Endothelial cell of umbilical vein (primary cell): Measurements from ENCODE around the gene PNRC1. TPM values are rescaled to one million over a fixed set of nuclear protein-coding genes. Genes with fewer than 3 reads are reported as not detected.

Experiments used
- BruUV-seq: library from RNA; stranded (reverse); fragments of 400-500 nt; replicated peaks from 2 replicates; lab custom pipeline; 2021; lab: Mats Ljungman, UMichigan
- CTCF ChIA-PET: fragments of 300-600, 350-600 bp; sonication (Branson Sonifier 250); formaldehyde crosslinking; loops from one replicate; lab custom pipeline; 2021; ENCODE audit warnings: antibody characterized with exemption, inconsistent platforms; lab: Charles Lee
- POLR2A ChIA-PET: fragments of 300-600, 350-600 bp; sonication (Branson Sonifier 250); formaldehyde crosslinking; loops from one replicate; lab custom pipeline; 2021; ENCODE audit warnings: antibody characterized with exemption, inconsistent platforms; lab: Charles Lee
- DNase-seq: peaks from one replicate; pipeline ENCODE4 v3.0.0-alpha.2; 2011; ENCODE audit warnings: low read depth, low spot score
- FAIRE-seq: peaks from 2 replicates; lab custom pipeline; 2011; peaks lifted over from hg19 to GRCh38; lab: Jason Lieb, UNC
- H2AFZ ChIP-seq: 2 replicates; pipeline ENCODE4 v1.6.0; 2012; ENCODE audit warnings: low read depth, low read length, control low read depth, inconsistent platforms
- H3K27ac ChIP-seq: 2 replicates; pipeline ENCODE4 v1.5.1; 2011; ENCODE audit warnings: low read depth, mild to moderate bottlenecking, control low read depth, low read length, moderate library complexity; ENCODE audit not compliant: insufficient read depth
- H3K27me3 ChIP-seq, 2 experiments: 2 replicates each; pipeline versions ENCODE4 v1.6.0 to v1.6.1; 2011; ENCODE audit warnings: low read length in 2 of 2, mixed read lengths in 1 of 2; ENCODE audit not compliant: control insufficient read depth in 2 of 2, insufficient read depth in 2 of 2
- H3K36me3 ChIP-seq, 2 experiments: 2 replicates in 1 of 2; 3 replicates in 1 of 2; pipeline ENCODE4 v1.5.1; 2011; ENCODE audit warnings: low read length in 2 of 2, mild to moderate bottlenecking in 1 of 2, moderate library complexity in 1 of 2; ENCODE audit not compliant: control insufficient read depth in 2 of 2, insufficient read depth in 2 of 2; ENCODE audit errors: extremely low read depth in 1 of 2
- H3K4me1 ChIP-seq: 3 replicates; pipeline ENCODE4 v1.5.1; 2011; ENCODE audit warnings: mild to moderate bottlenecking, low read length; ENCODE audit not compliant: control insufficient read depth, insufficient read depth; ENCODE audit errors: extremely low read depth
- H3K4me2 ChIP-seq: 2 replicates; pipeline ENCODE4 v1.6.1; 2011; ENCODE audit warnings: low read length, control low read depth, mixed read lengths; ENCODE audit not compliant: insufficient read depth
- H3K4me3 ChIP-seq, 3 experiments: fragments of 200-600 bp in 1 of 3; sonication (generic), shearing (Covaris generic) in 1 of 3; replicated peaks in 1 of 3; 2 replicates each; pipeline ENCODE4 v1.5.1; 2011 to 2016; ENCODE audit warnings: control low read depth in 3 of 3, low read length in 3 of 3, mild to moderate bottlenecking in 2 of 3, inconsistent platforms in 1 of 3, low read depth in 1 of 3, moderate library complexity in 1 of 3; ENCODE audit not compliant: insufficient read depth in 1 of 3
- H3K79me2 ChIP-seq: 2 replicates; pipeline ENCODE4 v1.6.0; 2012; ENCODE audit warnings: low read length, inconsistent platforms; ENCODE audit not compliant: control insufficient read depth, insufficient read depth
- H3K9ac ChIP-seq: replicated peaks from 2 replicates; pipeline ENCODE3; 2011; ENCODE audit warnings: low read length, control low read depth; ENCODE audit not compliant: insufficient read depth; ENCODE audit errors: extremely low read depth
- H3K9me1 ChIP-seq: replicated peaks from 3 replicates; pipeline ENCODE4 v1.6.0; 2011; ENCODE audit warnings: mild to moderate bottlenecking, low read length; ENCODE audit not compliant: control insufficient read depth, insufficient read depth; ENCODE audit errors: extremely low read depth
- H3K9me3 ChIP-seq: replicated peaks from 2 replicates; pipeline ENCODE4 v1.5.1; 2012; ENCODE audit warnings: low read length, inconsistent platforms; ENCODE audit not compliant: control insufficient read depth, insufficient read depth
- H4K20me1 ChIP-seq: replicated peaks from 2 replicates; pipeline ENCODE3; 2011; ENCODE audit warnings: mild to moderate bottlenecking, low read length; ENCODE audit not compliant: control insufficient read depth, insufficient read depth; ENCODE audit errors: extremely low read depth
- EZH2 ChIP-seq: IDR thresholded peaks from 2 replicates; pipeline ENCODE4 v1.6.1; 2012; ENCODE audit warnings: borderline replicate concordance, low read depth, mild to moderate bottlenecking, moderate library complexity, low read length, inconsistent platforms; ENCODE audit not compliant: severe bottlenecking
- FOS ChIP-seq: IDR thresholded peaks from 2 replicates; pipeline ENCODE4 v1.6.1; 2011; ENCODE audit warnings: mild to moderate bottlenecking, low read length, moderate library complexity, borderline replicate concordance; ENCODE audit not compliant: insufficient read depth
- GATA2 ChIP-seq: IDR thresholded peaks from 2 replicates; pipeline ENCODE4 v1.7.0; 2011; ENCODE audit warnings: low read depth, mild to moderate bottlenecking, moderate library complexity, mixed read lengths, low read length; ENCODE audit not compliant: insufficient read length, insufficient read depth
- JUN ChIP-seq: IDR thresholded peaks from 2 replicates; pipeline ENCODE4 v1.6.1; 2011; ENCODE audit warnings: borderline replicate concordance, low read depth; ENCODE audit not compliant: insufficient read length, insufficient read depth
- MYC ChIP-seq: IDR thresholded peaks from one replicate; pipeline ENCODE4 v1.6.1; 2011; ENCODE audit warnings: mild to moderate bottlenecking, low read depth, low read length
- POLR2A ChIP-seq: IDR thresholded peaks from 2 replicates; pipeline ENCODE4 v1.6.1; 2012; ENCODE audit warnings: low read depth, mild to moderate bottlenecking, control low read depth, low read length
- POLR2AphosphoS5 ChIP-seq: IDR thresholded peaks from 2 replicates; pipeline ENCODE4 v1.6.1; 2012; ENCODE audit warnings: low read depth, mild to moderate bottlenecking, control low read depth, low read length, moderate library complexity; ENCODE audit not compliant: insufficient read depth
- dilution Hi-C: fragments of 300-500 bp; cut with MboI; formaldehyde crosslinking; loops from one replicate; pipeline ENCODE4 v1.15.0; 2019; ENCODE audit warnings: low sequenced_read_pairs; ENCODE audit not compliant: extremely low pct_ligation_motif_present
- intact Hi-C: fragments of 100-400 bp; cut with micrococcal nuclease; formaldehyde crosslinking; loops from one replicate; pipeline ENCODE4 v1.10.0; 2022
- polyA plus RNA-seq, 4 experiments: library from polyadenylated mRNA; depleted of rRNA in 3 of 4; stranded (reverse) in 3 of 4; unstranded in 1 of 4; fragments of >200 nt; gene quantifications; 2 replicates each; pipeline versions ENCODE4 v1.2.1 to v1.2.3, GENCODE V29; 2011 to 2012; ENCODE audit warnings: missing spikeins in 1 of 4
- total RNA-seq: library from RNA; stranded (reverse); gene quantifications from 2 replicates; pipeline ENCODE4 v1.2.3, GENCODE V29; 2021
- TF ChIP-seq, protein P1 (sequence below), 2 donors: IDR thresholded peaks; 1 replicate in 1 of 2; 2 replicates in 1 of 2; pipeline ENCODE4 v1.5.1; 2011; ENCODE audit warnings: low read length in 2 of 2, mild to moderate bottlenecking in 2 of 2, moderate library complexity in 2 of 2, control low read depth in 1 of 2, inconsistent platforms in 1 of 2, low read depth in 1 of 2; ENCODE audit not compliant: insufficient read depth in 1 of 2; ENCODE audit errors: extremely low read depth in 1 of 2
- TF ChIP-seq, protein P2 (sequence below): IDR thresholded peaks from 2 replicates; pipeline ENCODE4 v1.6.1; 2011; ENCODE audit not compliant: insufficient read depth, insufficient read length

The PNRC1 gene
- total and polyA plus RNA-seq, 2 donors (not counting 3 experiments of a cell fraction or from before 2014, with no cell fraction given) = 9.6 to 87.9 TPM

DNA sequence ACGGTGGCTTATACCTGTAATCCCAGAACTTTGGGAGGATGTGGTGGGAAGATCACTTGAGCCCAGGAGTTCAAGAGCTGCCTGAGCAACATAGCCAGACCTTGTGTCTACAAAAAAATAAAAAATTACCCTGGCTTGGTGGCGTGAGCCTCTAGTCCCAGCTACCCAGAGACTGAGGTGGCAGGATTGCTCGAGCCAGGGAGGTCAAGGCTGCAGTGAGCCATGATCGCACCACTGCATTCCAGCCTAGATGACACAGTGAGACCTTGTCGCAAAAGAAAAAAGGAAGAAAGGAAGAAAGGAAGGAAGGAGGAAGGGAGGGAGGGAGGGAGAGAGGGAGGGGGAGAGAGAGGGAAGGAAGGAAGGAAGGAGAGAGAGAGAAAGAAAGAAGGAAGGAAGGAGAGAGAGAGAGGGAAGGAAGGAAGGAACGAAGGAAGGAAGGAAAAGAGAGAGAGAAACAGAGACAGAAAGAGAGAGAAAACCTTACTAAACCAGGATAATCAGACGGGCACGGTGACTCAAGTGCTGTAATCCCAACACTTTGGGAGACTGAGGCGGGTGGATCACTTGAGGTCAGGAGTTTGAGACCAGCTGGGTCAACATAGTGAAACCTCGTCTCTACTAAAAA is 10.9 kb upstream of the PNRC1 start:
- no TSS peak for BruUV-seq
- Histone ChIP-seq H3K4me2 (no peak overlapping the region), H3K27ac (no peak overlapping the region), H4K20me1 (no peaks in the 10 kb centered on the region), H2AFZ (no peak overlapping the region), H3K4me1 (no peaks in the 10 kb centered on the region), H3K9ac (no peak overlapping the region), H3K9me3 (no peaks in the 10 kb centered on the region), H3K27me3 (peaks cover 11 to 12% of the 10 kb centered on the region in 2 experiments), H3K9me1 (no peaks in the 10 kb centered on the region), H3K79me2 (no peaks in the 10 kb centered on the region), H3K36me3 (no peaks in the 10 kb centered on the region), H3K4me3 (no peak overlapping the region)
- intact Hi-C loops = no loop called here
- DNase-seq (no peak), FAIRE-seq (no peak)
- dilution Hi-C loops = no loop called here
- ChIA-PET POLR2A (interaction anchor here (0.6 to 0.8 kb wide), 2 partner anchors 11 to 12 kb away, joined by 5 read pairs; partner anchors contain the start of gene PNRC1), CTCF (interaction anchor here (0.6 kb wide), 1 partner anchor 45 kb away, joined by 3 read pairs; no protein-coding TSS in a partner anchor)
- TF ChIP-seq EZH2 (no peak), JUN (no peak), GATA2 (no peak), POLR2A (no peak), POLR2AphosphoS5 (no peak), FOS (no peak), MYC (no peak)
- TF ChIP-seq, protein P1, sequence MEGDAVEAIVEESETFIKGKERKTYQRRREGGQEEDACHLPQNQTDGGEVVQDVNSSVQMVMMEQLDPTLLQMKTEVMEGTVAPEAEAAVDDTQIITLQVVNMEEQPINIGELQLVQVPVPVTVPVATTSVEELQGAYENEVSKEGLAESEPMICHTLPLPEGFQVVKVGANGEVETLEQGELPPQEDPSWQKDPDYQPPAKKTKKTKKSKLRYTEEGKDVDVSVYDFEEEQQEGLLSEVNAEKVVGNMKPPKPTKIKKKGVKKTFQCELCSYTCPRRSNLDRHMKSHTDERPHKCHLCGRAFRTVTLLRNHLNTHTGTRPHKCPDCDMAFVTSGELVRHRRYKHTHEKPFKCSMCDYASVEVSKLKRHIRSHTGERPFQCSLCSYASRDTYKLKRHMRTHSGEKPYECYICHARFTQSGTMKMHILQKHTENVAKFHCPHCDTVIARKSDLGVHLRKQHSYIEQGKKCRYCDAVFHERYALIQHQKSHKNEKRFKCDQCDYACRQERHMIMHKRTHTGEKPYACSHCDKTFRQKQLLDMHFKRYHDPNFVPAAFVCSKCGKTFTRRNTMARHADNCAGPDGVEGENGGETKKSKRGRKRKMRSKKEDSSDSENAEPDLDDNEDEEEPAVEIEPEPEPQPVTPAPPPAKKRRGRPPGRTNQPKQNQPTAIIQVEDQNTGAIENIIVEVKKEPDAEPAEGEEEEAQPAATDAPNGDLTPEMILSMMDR (IDR thresholded peaks at IDR 0.05; ENCODE audit: extremely low read depth in 1 of 2, insufficient read depth in 1 of 2, low read depth in 1 of 2, low read length in 2 of 2) = no peak
- TF ChIP-seq, protein P2, sequence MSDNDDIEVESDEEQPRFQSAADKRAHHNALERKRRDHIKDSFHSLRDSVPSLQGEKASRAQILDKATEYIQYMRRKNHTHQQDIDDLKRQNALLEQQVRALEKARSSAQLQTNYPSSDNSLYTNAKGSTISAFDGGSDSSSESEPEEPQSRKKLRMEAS = no peak
